Right atrium auricular region (tissue), 2 donors: ENCODE results near the gene SLC26A3. TPM values are rescaled to one million over a fixed set of nuclear protein-coding genes. Genes with fewer than 3 reads are reported as not detected.
"Not testable (repeated sequence)": the region's sequence is repeated elsewhere in the genome, so short reads cannot be mapped to it uniquely, and the experiment has no call there.

ENCODE experiments used
- DNase-seq: peaks from one replicate; pipeline ENCODE4 v3.0.0-alpha.2; 2019; ENCODE audit warnings: low spot score
- H3K27ac ChIP-seq, 2 donors: fragments of 200-600 bp; sonication (generic); 1 replicate in 1 of 2; 2 replicates in 1 of 2; pipeline ENCODE4 v1.5.1; 2016 to 2019
- H3K27me3 ChIP-seq, 2 donors: fragments of 200-600 bp; sonication (generic); one replicate each; pipeline versions ENCODE4 v1.5.1 to v1.6.0; 2017 to 2019
- H3K36me3 ChIP-seq: fragments of 200-600 bp; sonication (generic); one replicate; pipeline ENCODE4 v1.5.1; 2016
- H3K4me1 ChIP-seq, 2 donors: fragments of 200-600 bp; sonication (generic); one replicate each; pipeline versions ENCODE4 v1.5.1 to v1.6.0; 2017 to 2019
- H3K4me3 ChIP-seq, 2 donors: fragments of 200-600 bp; sonication (generic); 1 replicate in 1 of 2; 2 replicates in 1 of 2; pipeline ENCODE4 v1.5.1; 2017 to 2019; ENCODE audit warnings: mild to moderate bottlenecking in 1 of 2, moderate library complexity in 1 of 2
- H3K9me3 ChIP-seq, 2 donors: fragments of 200-600 bp; sonication (generic); one replicate each; pipeline ENCODE4 v1.5.1; 2019
- CTCF ChIP-seq, 2 donors: fragments of 200-600 bp; sonication (generic); IDR thresholded peaks; one replicate each; pipeline ENCODE4 v1.5.1; 2019; ENCODE audit warnings: antibody characterized with exemption in 2 of 2
- total RNA-seq, 2 donors: library from RNA; depleted of rRNA; stranded (reverse); fragments of >200 nt; gene quantifications; one replicate each; pipeline ENCODE4 v1.1.0, GENCODE V29; 2016

The SLC26A3 gene
- total RNA-seq, result not detected

GRCh38 chr7:107803009-107803610 is at the start of gene SLC26A3:
TSS of gene SLC26A3 (minus strand) at chr7:107803223. CDS start at chr7:107794509, 8,714 bp downstream.
- no peak for TF ChIP-seq CTCF (IDR thresholded peaks at IDR 0.05)
- no peak for DNase-seq
- no peak within 1 kb of the TSS for H3K27ac ChIP-seq

GRCh38 chr7:107850643-107851042 is 47.6 kb upstream of the SLC26A3 start:
- no peak for DNase-seq
- H3K4me1 ChIP-seq, result no peaks in the 10 kb centered on the region
- no peaks in the 10 kb centered on the region for H3K9me3 ChIP-seq
- no peak overlapping the region for H3K4me3 ChIP-seq
- no peaks in the 10 kb centered on the region for H3K36me3 ChIP-seq
- no peak for TF ChIP-seq CTCF (IDR thresholded peaks at IDR 0.05)
- H3K27me3 ChIP-seq, result no peaks in the 10 kb centered on the region
- no peak overlapping the region for H3K27ac ChIP-seq

More at GRCh38 chr7:107803009-107803610, at the start of gene SLC26A3:
- Histone ChIP-seq H3K27me3 (no peaks in the 10 kb centered on the region), H3K4me1 (no peaks in the 10 kb centered on the region), H3K9me3 (no peaks in the 10 kb centered on the region), H3K36me3 (no peaks in the 10 kb centered on the region), H3K4me3 (no peak within 1 kb of the TSS)

- no peaks in the 10 kb centered on the region for H3K27me3 ChIP-seq
- H3K4me1 ChIP-seq, result no peaks in the 10 kb centered on the region
- TF ChIP-seq CTCF (IDR thresholded peaks at IDR 0.05), result no peak
- no peaks in the 10 kb centered on the region for H3K9me3 ChIP-seq
- no peak overlapping the region for H3K27ac ChIP-seq
- no peaks in the 10 kb centered on the region for H3K36me3 ChIP-seq
- no peak for DNase-seq
- no peak overlapping the region for H3K4me3 ChIP-seq
Observed at GRCh38 chr7:107850216-107850615, 47.2 kb upstream of the SLC26A3 start.

- not testable (repeated sequence) for H3K27ac ChIP-seq, H3K27me3 ChIP-seq, DNase-seq, H3K36me3 ChIP-seq, H3K4me3 ChIP-seq, H3K4me1 ChIP-seq, H3K9me3 ChIP-seq
Observed at GRCh38 chr7:107848211-107848610, 45.2 kb upstream of the SLC26A3 start.

GRCh38 chr7:107847836-107848175 is 44.8 kb upstream of the SLC26A3 start:
- H3K36me3 ChIP-seq, H3K9me3 ChIP-seq, H3K27me3 ChIP-seq, DNase-seq, H3K4me1 ChIP-seq, H3K4me3 ChIP-seq, H3K27ac ChIP-seq: not testable (repeated sequence)

GRCh38 chr7:107847168-107847835 is 44.3 kb upstream of the SLC26A3 start:
- DNase-seq, result no peak
- Histone ChIP-seq H3K4me1 (no peaks in the 10 kb centered on the region), H3K4me3 (no peak overlapping the region), H3K27me3 (no peaks in the 10 kb centered on the region), H3K27ac (no peak overlapping the region), H3K9me3 (no peaks in the 10 kb centered on the region), H3K36me3 (no peaks in the 10 kb centered on the region)
- TF ChIP-seq CTCF (IDR thresholded peaks at IDR 0.05), result no peak

- Histone ChIP-seq H3K27ac (no peak overlapping the region), H3K4me3 (no peak overlapping the region), H3K27me3 (no peaks in the 10 kb centered on the region), H3K36me3 (no peaks in the 10 kb centered on the region), H3K9me3 (no peaks in the 10 kb centered on the region), H3K4me1 (no peaks in the 10 kb centered on the region)
- TF ChIP-seq CTCF (IDR thresholded peaks at IDR 0.05), result no peak
- DNase-seq, result no peak
Observed at GRCh38 chr7:107846324-107846723, 43.3 kb upstream of the SLC26A3 start.
